ENCODE data around the gene INTS3. TPM values are rescaled to one million over a fixed set of nuclear protein-coding genes. Genes with fewer than 3 reads are reported as not detected.

The INTS3 gene
- total and polyA plus RNA-seq, 9 of the 15 experiments (the other 6 are each of a cell fraction or from before 2014, with no cell fraction given), result 6.3 to 24.1 (median 14.3) TPM

- Histone ChIP-seq H3K27ac (ENCODE audit: extremely low read depth, low read depth, low read length) (no peak overlapping the region), H2AFZ (ENCODE audit: low read depth, low read length) (no peak overlapping the region), H3K4me1 (replicated peaks in 1 of 2; ENCODE audit: control insufficient read depth in 2 of 2, insufficient read depth in 2 of 2, low read length in 2 of 2) (peaks cover 0 to 2% of the 10 kb centered on the region in 2 experiments; a peak in 1 of 5 replicates), H3K36me3 (ENCODE audit: control insufficient read depth, insufficient read depth, low read length) (no peaks in the 10 kb centered on the region; the same call in 1 of the 3 replicates), H3K79me2 (ENCODE audit: control insufficient read depth, insufficient read depth, low read length) (no peaks in the 10 kb centered on the region), H3K4me2 (ENCODE audit: insufficient read depth, low read length) (no peak overlapping the region), H3K4me3 (no peak overlapping the region), H3K9me3 (replicated peaks; ENCODE audit: control insufficient read depth, insufficient read depth, low read depth, low read length) (no peaks in the 10 kb centered on the region), H3K27me3 (ENCODE audit: control insufficient read depth in 2 of 2, insufficient read depth in 2 of 2, low read length in 2 of 2) (no peaks in the 10 kb centered on the region), H3K9ac (ENCODE audit: insufficient read depth in 1 of 2, low read depth in 2 of 2, low read length in 2 of 2) (no peak overlapping the region), H4K20me1 (replicated peaks; ENCODE audit: control insufficient read depth, insufficient read depth, low read length) (no peaks in the 10 kb centered on the region), H3K9me1 (ENCODE audit: control insufficient read depth, insufficient read depth, low read length) (no peaks in the 10 kb centered on the region)
- no peak for FAIRE-seq
- BruUV-seq (replicated peaks), result no TSS peak
- CTCF ChIA-PET (ENCODE audit: low intra/inter-chr PET ratio), result no interaction called here
- DNase-seq (ENCODE audit: extremely low read depth in 1 of 4, low spot score in 3 of 4), result no peak
- POLR2A ChIA-PET, result interaction anchor here (1.0 to 1.3 kb wide), 4 partner anchors 9 to 17 kb away, joined by 3 to 6 read pairs (median 4); no protein-coding TSS in a partner anchor
- in situ Hi-C loops (cut with MboI) (no loop called here), intact Hi-C loops (cut with micrococcal nuclease) (no loop called here)
- 79% methylated on average over 3 of the region's 3 CpGs for WGBS (ENCODE audit: insufficient coverage, low coverage, missing lambda C conversion rate)
- no peak for TF ChIP-seq CTBP1 (IDR thresholded peaks at IDR 0.05; ENCODE audit: borderline replicate concordance)
- TF ChIP-seq ZNF274 (IDR thresholded peaks at IDR 0.05; ENCODE audit: borderline replicate concordance, low read depth, low read length), result no peak
- no peak for TF ChIP-seq RBM17 (IDR thresholded peaks at IDR 0.05; ENCODE audit: borderline replicate concordance, low read depth, low read length)
- TF ChIP-seq GABPA (tag; conservative IDR thresholded peaks at IDR 0.05; ENCODE audit: low read depth), result no peak
- no peak for TF ChIP-seq ZNF23 (CRISPR knock-in tag; IDR thresholded peaks at IDR 0.05)
- no peak for TF ChIP-seq ZFP91 (CRISPR knock-in tag; IDR thresholded peaks at IDR 0.05)
- TF ChIP-seq SMARCC2 (IDR thresholded peaks at IDR 0.05; ENCODE audit: low read depth), result no peak
- TF ChIP-seq PURB (CRISPR knock-in tag; IDR thresholded peaks at IDR 0.05; ENCODE audit: low read depth), result no peak
- no peak for TF ChIP-seq ZNF518B (CRISPR knock-in tag; IDR thresholded peaks at IDR 0.05)
- TF ChIP-seq ZNF445 (CRISPR knock-in tag; IDR thresholded peaks at IDR 0.05; ENCODE audit: low read depth), result no peak
- TF ChIP-seq KHSRP (IDR thresholded peaks at IDR 0.05), result no peak
- TF ChIP-seq ZFP36 (IDR thresholded peaks at IDR 0.05; ENCODE audit: low read depth, low read length, partially characterized antibody), result no peak
- TF ChIP-seq ZNF444 (CRISPR knock-in tag; IDR thresholded peaks at IDR 0.05), result no peak
- no peak for TF ChIP-seq TBP (optimal IDR thresholded peaks at IDR 0.05; ENCODE audit: low read depth, low read length)
- TF ChIP-seq NFXL1 (CRISPR knock-in tag; IDR thresholded peaks at IDR 0.05), result no peak
- TF ChIP-seq UBTF (IDR thresholded peaks at IDR 0.05; ENCODE audit: borderline replicate concordance in 1 of 2, low read depth in 2 of 2, low read length in 2 of 2), result no peak
- no peak for ATAC-seq
Measured at GRCh38 chr1:153734396-153735089, 6.7 kb downstream of the INTS3 start.

All from K562 (cell line).